NCI-H748 treated with DMSO at 0.1 percent for 48 hours (cell line): ENCODE results near the gene APOC3.
"Not testable (repeated sequence)": the region's sequence is repeated elsewhere in the genome, so short reads cannot be mapped to it uniquely, and the experiment has no call there.

Experiments
- DNase-seq: peaks from one replicate; lab custom pipeline; 2025; lab: John Stamatoyannopoulos, UW

Gene APOC3

GRCh38 chr11:116829525-116830183 is at the start of gene APOC3:
APOC3 (plus strand) TSS chr11:116829907; CDS start chr11:116830583, 676 bp downstream.
- no peak for DNase-seq

- DNase-seq, result no peak
Measured at GRCh38 chr11:116782728-116783127, 47.0 kb upstream of the APOC3 start.

- DNase-seq, result no peak
Measured at GRCh38 chr11:116786326-116786725, 43.4 kb upstream of the APOC3 start.

GRCh38 chr11:116786966-116787365 is 42.7 kb upstream of the APOC3 start:
- no peak for DNase-seq

GRCh38 chr11:116787436-116787785 is 42.3 kb upstream of the APOC3 start:
- DNase-seq, result no peak

GRCh38 chr11:116787786-116788486 is 41.8 kb upstream of the APOC3 start, which contains the start of gene ZPR1:
ZPR1 (minus strand) TSS chr11:116788023; CDS start chr11:116787990, 33 bp downstream.
- peak; percentile 6 for DNase-seq

- no peak for DNase-seq
Measured at GRCh38 chr11:116788534-116788933, 41.2 kb upstream of the APOC3 start.

- no peak for DNase-seq
Measured at GRCh38 chr11:116788975-116789374, 40.7 kb upstream of the APOC3 start.

GRCh38 chr11:116790167-116791001 is 39.3 kb upstream of the APOC3 start:
- no peak for DNase-seq

- DNase-seq, result peak; percentile 19
Measured at GRCh38 chr11:116791002-116791812, 38.5 kb upstream of the APOC3 start.

GRCh38 chr11:116791813-116792143 is 37.9 kb upstream of the APOC3 start, which contains the start of gene APOA5:
APOA5 (minus strand) TSS chr11:116791879; CDS start chr11:116791860, 19 bp downstream.
- DNase-seq, result no peak

- DNase-seq, result no peak
Measured at GRCh38 chr11:116792144-116792868, 37.4 kb upstream of the APOC3 start.

- DNase-seq, result no peak
Measured at GRCh38 chr11:116792869-116793771, 36.6 kb upstream of the APOC3 start.

- DNase-seq, result no peak
Measured at GRCh38 chr11:116793772-116794097, 36.0 kb upstream of the APOC3 start.

- no peak for DNase-seq
Measured at GRCh38 chr11:116794851-116795250, 34.9 kb upstream of the APOC3 start.

- DNase-seq, result no peak
Measured at GRCh38 chr11:116796548-116796947, 33.2 kb upstream of the APOC3 start.

- no peak for DNase-seq
Measured at GRCh38 chr11:116797816-116798215, 31.9 kb upstream of the APOC3 start.

GRCh38 chr11:116798368-116798767 is 31.3 kb upstream of the APOC3 start:
- no peak for DNase-seq

- DNase-seq, result no peak
Measured at GRCh38 chr11:116800610-116801009, 29.1 kb upstream of the APOC3 start.

- DNase-seq, result not testable (repeated sequence)
Measured at GRCh38 chr11:116801662-116802061, 28.0 kb upstream of the APOC3 start.
